ENCODE results near the gene B4GALNT4. TPM values are rescaled to one million over a fixed set of nuclear protein-coding genes. Genes with fewer than 3 reads are reported as not detected.

The B4GALNT4 gene
- total RNA-seq, 2 experiments from 2014 or later = 4.2 to 6.0 TPM

DNA sequence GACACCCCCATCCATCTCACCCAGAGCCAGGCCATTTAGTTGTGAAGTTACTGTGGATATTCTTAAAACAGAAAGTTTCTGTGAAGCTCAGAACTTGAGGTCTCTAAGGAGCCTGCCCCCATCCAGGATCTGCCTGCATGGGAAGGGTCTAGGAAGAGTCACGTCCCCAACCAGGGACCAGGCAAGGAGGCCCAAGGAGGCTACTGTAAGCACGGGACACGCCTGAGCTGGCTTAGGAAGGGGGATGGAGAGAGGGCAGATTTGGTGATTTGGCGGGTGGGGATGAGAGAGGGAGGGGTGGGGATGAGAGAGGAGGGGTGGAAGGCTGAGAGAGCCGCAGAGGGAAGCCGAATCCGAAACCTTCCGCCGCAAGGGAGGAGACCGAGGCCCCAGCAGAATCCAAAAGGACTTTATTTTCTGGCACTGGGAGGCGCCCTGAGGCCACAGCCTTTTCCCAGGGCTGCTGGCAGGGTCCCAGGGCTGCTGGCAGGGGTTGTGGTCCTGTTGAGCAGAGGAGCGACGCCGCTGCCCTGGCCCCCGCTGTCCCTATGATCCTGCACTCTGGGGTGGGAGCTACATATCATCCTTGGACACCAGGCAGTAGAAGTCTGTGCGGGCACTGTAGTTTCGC is 36.1 kb downstream of the B4GALNT4 start:
- Mint-ChIP-seq H3K9me3 (no peaks in the 10 kb centered on the region), H3K4me1 (ENCODE audit: low read depth) (peaks cover 8% of the 10 kb centered on the region), H3K4me3 (peak overlapping the region; percentile 74), H3K27ac (peak overlapping the region; percentile 61), H3K27me3 (no peaks in the 10 kb centered on the region), H3K36me3 (ENCODE audit: low read depth) (peaks cover 4% of the 10 kb centered on the region)
- TF ChIP-seq, protein P1, sequence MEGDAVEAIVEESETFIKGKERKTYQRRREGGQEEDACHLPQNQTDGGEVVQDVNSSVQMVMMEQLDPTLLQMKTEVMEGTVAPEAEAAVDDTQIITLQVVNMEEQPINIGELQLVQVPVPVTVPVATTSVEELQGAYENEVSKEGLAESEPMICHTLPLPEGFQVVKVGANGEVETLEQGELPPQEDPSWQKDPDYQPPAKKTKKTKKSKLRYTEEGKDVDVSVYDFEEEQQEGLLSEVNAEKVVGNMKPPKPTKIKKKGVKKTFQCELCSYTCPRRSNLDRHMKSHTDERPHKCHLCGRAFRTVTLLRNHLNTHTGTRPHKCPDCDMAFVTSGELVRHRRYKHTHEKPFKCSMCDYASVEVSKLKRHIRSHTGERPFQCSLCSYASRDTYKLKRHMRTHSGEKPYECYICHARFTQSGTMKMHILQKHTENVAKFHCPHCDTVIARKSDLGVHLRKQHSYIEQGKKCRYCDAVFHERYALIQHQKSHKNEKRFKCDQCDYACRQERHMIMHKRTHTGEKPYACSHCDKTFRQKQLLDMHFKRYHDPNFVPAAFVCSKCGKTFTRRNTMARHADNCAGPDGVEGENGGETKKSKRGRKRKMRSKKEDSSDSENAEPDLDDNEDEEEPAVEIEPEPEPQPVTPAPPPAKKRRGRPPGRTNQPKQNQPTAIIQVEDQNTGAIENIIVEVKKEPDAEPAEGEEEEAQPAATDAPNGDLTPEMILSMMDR (IDR thresholded peaks at IDR 0.05) = no peak
- CTCF ChIA-PET = interaction anchor here (1.6 to 4.3 kb wide), 3 partner anchors 9 to 45 kb away, joined by 9 to 39 read pairs (median 37); partner anchors contain the start of gene PTDSS2
- Histone ChIP-seq H3K27ac (ENCODE audit: low read depth in 1 of 2, low read length in 2 of 2) (no peak overlapping the region), H3K4me3 (ENCODE audit: low read length) (no peak overlapping the region), H3K36me3 (ENCODE audit: insufficient read depth, low read length) (peaks cover 17% of the 10 kb centered on the region), H3K27me3 (ENCODE audit: control insufficient read depth in 1 of 2, insufficient read depth in 2 of 2, low read length in 2 of 2) (no peaks in the 10 kb centered on the region), H3K4me1 (ENCODE audit: insufficient read depth, low read length) (peaks cover 44% of the 10 kb centered on the region), H3K9me3 (ENCODE audit: control insufficient read depth in 1 of 2, insufficient read depth in 1 of 2, low read length in 2 of 2) (no peaks in the 10 kb centered on the region)
- no peak for DNase-seq
- POLR2A ChIA-PET = interaction anchor here (0.5 to 7.3 kb wide), 8 partner anchors 8 to 170 kb away, joined by 3 to 88 read pairs (median 16); partner anchors contain the start of genes PTDSS2, RNH1 and SIGIRR
- intact Hi-C loops (cut with DNase I, micrococcal nuclease) = loop anchor here in 1 of 2 experiments (5.0 kb wide), 2 partner anchors 168 to 172 kb away; partner anchors contain the start of genes PHRF1, PSMD13 and SIRT3
- ATAC-seq (ENCODE audit: poor library complexity) = no peak

DNA sequence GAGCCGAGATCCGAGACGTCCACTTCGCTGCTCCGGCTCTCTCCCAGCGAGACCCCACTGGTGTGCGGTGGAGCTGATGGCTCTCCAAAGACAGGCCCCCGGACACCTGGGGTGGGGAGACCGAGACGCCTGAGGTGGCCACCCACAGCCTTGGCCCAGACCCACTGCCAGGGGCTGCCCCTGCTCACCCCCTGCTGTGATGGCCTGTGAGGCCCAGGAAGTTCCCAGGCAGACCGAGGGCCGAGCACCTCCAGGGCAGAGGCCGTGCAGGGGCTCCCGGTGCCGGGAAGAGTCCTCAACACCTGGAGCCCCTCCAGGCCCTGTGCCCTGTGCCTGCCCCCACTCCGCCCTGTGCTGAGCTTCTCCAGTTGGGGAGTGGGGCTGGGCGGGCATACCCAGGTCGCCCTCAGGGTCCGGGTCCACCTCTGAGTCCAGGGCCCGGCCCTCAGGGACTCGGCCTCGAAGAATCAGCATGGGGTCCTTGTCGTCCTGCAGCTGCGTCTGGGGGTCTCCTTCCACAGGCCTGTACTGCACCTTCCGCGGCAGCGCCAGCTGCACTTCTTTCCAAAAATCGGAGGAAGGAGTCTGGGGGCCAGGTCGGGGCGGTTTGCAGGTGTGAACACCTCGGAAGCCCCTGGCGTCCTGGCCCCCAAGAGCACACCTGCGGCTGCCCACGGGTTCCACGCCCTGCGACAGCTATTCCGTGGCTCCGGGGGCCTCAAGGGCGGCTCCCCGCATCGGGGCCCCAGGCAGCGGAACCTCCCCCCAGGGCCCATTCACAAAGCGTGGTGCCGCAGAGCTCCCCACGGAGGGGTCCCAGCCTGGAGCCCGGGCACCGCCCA is 36.9 kb downstream of the B4GALNT4 start:
- Histone ChIP-seq H3K27me3 (ENCODE audit: control insufficient read depth in 1 of 2, insufficient read depth in 2 of 2, low read length in 2 of 2) (no peaks in the 10 kb centered on the region), H3K4me1 (ENCODE audit: insufficient read depth, low read length) (peaks cover 44% of the 10 kb centered on the region), H3K27ac (ENCODE audit: low read depth in 1 of 2, low read length in 2 of 2) (peak overlapping the region; percentile 55 to 67), H3K4me3 (ENCODE audit: low read length) (peak overlapping the region; percentile 39), H3K36me3 (ENCODE audit: insufficient read depth, low read length) (peaks cover 17% of the 10 kb centered on the region), H3K9me3 (ENCODE audit: control insufficient read depth in 1 of 2, insufficient read depth in 1 of 2, low read length in 2 of 2) (no peaks in the 10 kb centered on the region)
- DNase-seq (no peak), ATAC-seq (ENCODE audit: poor library complexity) (no peak)
- intact Hi-C loops (cut with DNase I, micrococcal nuclease) = loop anchor here (1.0 to 5.0 kb wide), 5 partner anchors 42 to 171 kb away; partner anchors contain the start of genes RNH1 (in 2 of the 2), PHRF1 (in 1 of the 2), PSMD13 (in 1 of the 2) and PTDSS2 (in 1 of the 2)
- Mint-ChIP-seq H3K4me1 (ENCODE audit: low read depth) (peaks cover 8% of the 10 kb centered on the region), H3K9me3 (no peaks in the 10 kb centered on the region), H3K27me3 (no peaks in the 10 kb centered on the region), H3K4me3 (peak overlapping the region; percentile 34), H3K27ac (peak overlapping the region; percentile 61), H3K36me3 (ENCODE audit: low read depth) (peaks cover 4% of the 10 kb centered on the region)
- ChIA-PET CTCF (interaction anchor here (1.2 to 4.3 kb wide), 8 partner anchors 9 to 155 kb away, joined by 3 to 39 read pairs (median 7); partner anchors contain the start of genes PTDSS2 and SIGIRR), POLR2A (interaction anchor here (0.6 to 7.3 kb wide), 18 partner anchors 9 to 413 kb away, joined by 3 to 88 read pairs (median 5); partner anchors contain the start of genes BET1L, PNPLA2, PTDSS2 and RIC8A)
- TF ChIP-seq, protein P1 (IDR thresholded peaks at IDR 0.05) = no peak

Data from CD4-positive, alpha-beta T cell (primary cell).